GM20431 (cell line): ENCODE measurements around the gene DNAJB13.

Experiments used
- in situ Hi-C: fragments of 300-500 bp; cut with MseI, MboI; formaldehyde crosslinking; loops from one replicate; pipeline ENCODE4 v1.15.0; 2020; ENCODE audit warnings: low sequenced_read_pairs; ENCODE audit not compliant: unreplicated experiment

DNAJB13 gene

GRCh38 chr11:74010306-74011300 is 59.8 kb downstream of the DNAJB13 start:
- in situ Hi-C loops = no loop called here

GRCh38 chr11:74011360-74012073 is 60.7 kb downstream of the DNAJB13 start:
- in situ Hi-C loops = no loop called here

GRCh38 chr11:74012074-74012809 is 61.4 kb downstream of the DNAJB13 start:
- in situ Hi-C loops = no loop called here

GRCh38 chr11:74013141-74013540 is 62.3 kb downstream of the DNAJB13 start:
- in situ Hi-C loops = no loop called here

- in situ Hi-C loops = no loop called here
Measured at GRCh38 chr11:74014880-74015279, 64.1 kb downstream of the DNAJB13 start.

- in situ Hi-C loops = no loop called here
Measured at GRCh38 chr11:74015919-74016684, 65.3 kb downstream of the DNAJB13 start.

- in situ Hi-C loops = no loop called here
Measured at GRCh38 chr11:74017631-74018030, 66.8 kb downstream of the DNAJB13 start.

GRCh38 chr11:74018331-74019005 is 67.6 kb downstream of the DNAJB13 start:
- in situ Hi-C loops = no loop called here

GRCh38 chr11:74019104-74019738 is 68.4 kb downstream of the DNAJB13 start:
- in situ Hi-C loops = no loop called here

GRCh38 chr11:74019860-74020259 is 69.0 kb downstream of the DNAJB13 start:
- in situ Hi-C loops = no loop called here
